T-helper 17 cell (primary cell): Measurements from ENCODE around the gene SDF2. TPM values are rescaled to one million over a fixed set of nuclear protein-coding genes. Genes with fewer than 3 reads are reported as not detected.

Experiments
- ATAC-seq: fragments of 150-1000 bp; cut with Tn5 transposase; 2 replicates; pipeline ENCODE4 v1.10.0; 2021; ENCODE audit warnings: mild to moderate bottlenecking, moderate library complexity
- DNase-seq, 3 donors: peaks; one replicate each; pipeline versions ENCODE4 v3.0.0 to v3.0.0-alpha.2; 2020 to 2021
- H3K9me3 ChIP-seq: one replicate; pipeline ENCODE4 v1.7.0; 2013; ENCODE audit warnings: low read length, mild to moderate bottlenecking; ENCODE audit not compliant: control insufficient read depth, poor library complexity, severe bottlenecking
- H3K27ac Mint-ChIP-seq: one replicate; pipeline ENCODE4 v1.8.0; 2022; ENCODE audit warnings: mild to moderate bottlenecking, moderate library complexity, mixed read lengths
- H3K27me3 Mint-ChIP-seq: one replicate; pipeline ENCODE4 v1.8.0; 2022; ENCODE audit warnings: mixed read lengths
- H3K36me3 Mint-ChIP-seq: one replicate; pipeline ENCODE4 v1.8.0; 2022; ENCODE audit warnings: low read depth, mixed read lengths
- H3K4me1 Mint-ChIP-seq: one replicate; pipeline ENCODE4 v1.8.0; 2022; ENCODE audit warnings: mild to moderate bottlenecking, mixed read lengths
- H3K4me3 Mint-ChIP-seq: one replicate; pipeline ENCODE4 v1.8.0; 2022; ENCODE audit warnings: mild to moderate bottlenecking, moderate library complexity, mixed read lengths
- total RNA-seq, 4 donors: library from RNA in 2 of 4; stranded (reverse) in 2 of 4; gene quantifications; one replicate each; pipeline ENCODE4 v1.2.3 and lab custom pipeline; 2022 to 2026

The SDF2 gene
- total RNA-seq, 2 donors from 2014 or later: 31.5 to 38.5 TPM

DNA sequence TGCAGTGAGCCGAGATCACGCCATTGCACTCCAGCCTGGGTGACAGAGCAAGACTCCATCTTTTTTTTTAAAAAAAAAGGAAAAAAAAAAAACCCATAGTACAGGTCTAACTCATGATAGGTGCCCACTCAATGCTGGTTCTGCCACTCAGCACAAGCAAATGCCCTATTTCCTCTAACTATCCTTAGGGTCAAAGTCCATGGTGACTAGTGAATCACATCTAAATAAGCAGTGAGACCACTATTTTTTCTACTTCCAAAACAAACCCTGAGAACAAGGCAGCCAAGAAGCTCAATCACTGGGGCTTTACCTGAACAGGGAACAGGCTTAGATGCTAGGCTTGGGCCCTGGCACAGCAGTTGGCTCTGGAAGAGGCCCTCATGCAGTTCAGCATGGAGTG is 20.1 kb downstream of the SDF2 start:
- no peaks in the 10 kb centered on the region for H3K9me3 ChIP-seq
- Mint-ChIP-seq H3K4me1 (peaks cover 36% of the 10 kb centered on the region), H3K27ac (no peak overlapping the region), H3K36me3 (peaks cover 8% of the 10 kb centered on the region), H3K4me3 (no peak overlapping the region), H3K27me3 (no peaks in the 10 kb centered on the region)
- no peak for DNase-seq
- no peak for ATAC-seq

DNA sequence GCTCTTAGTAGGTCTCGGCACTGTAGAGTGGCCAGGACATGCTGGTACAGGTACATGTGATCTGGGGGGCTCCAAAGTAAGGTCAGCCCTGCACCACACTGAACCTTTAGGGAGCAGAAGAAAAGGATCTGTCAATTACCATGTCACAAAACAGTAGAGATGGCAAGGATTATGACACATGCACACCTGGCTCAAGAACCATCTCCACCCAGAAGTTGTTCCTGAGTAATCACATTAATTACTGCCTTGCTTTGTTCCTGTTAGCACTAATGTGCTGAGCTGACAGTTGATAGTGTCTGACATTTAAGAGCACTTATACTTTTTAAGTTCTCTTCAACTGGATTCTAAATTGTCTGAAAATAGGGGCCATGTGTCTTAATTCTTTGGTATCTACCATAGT is 26.2 kb downstream of the SDF2 start:
- ATAC-seq: no peak
- peaks cover 16% of the 10 kb centered on the region for H3K36me3 Mint-ChIP-seq
- no peaks in the 10 kb centered on the region for H3K9me3 ChIP-seq
- H3K4me3 Mint-ChIP-seq: no peak overlapping the region
- no peak overlapping the region for H3K27ac Mint-ChIP-seq
- H3K4me1 Mint-ChIP-seq: peaks cover 17% of the 10 kb centered on the region
- no peak for DNase-seq
- H3K27me3 Mint-ChIP-seq: no peaks in the 10 kb centered on the region

DNA sequence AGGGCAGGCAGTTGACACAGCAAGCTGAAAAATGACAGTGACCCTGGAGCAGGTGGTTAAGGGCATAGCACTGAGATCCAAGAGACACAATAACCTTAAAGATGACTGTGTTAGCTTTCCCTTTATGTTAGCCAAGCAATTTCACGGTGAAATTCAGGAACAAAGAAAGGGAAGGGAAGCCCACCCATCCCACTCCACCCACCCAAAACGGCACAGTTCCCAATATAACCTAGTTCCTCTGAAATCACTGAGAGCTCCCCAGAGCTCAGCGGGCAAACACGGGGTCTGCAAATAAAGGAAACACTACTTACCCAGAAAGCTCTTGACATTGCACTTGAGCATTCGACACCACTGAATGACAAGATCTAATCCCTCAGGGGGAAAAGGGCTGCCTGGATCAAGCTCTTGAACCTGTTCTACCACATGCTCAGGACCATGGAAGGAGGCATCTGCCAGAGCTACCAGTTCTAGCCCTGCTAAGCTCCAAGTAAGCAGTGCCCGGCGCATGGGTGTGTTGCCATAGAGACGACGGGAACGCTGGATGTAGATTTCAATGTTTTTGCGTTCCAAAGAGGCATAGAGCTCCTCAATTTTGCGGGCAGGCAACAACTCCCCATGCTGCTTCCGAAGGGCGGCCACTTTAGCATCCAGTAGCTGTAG is 27.4 kb downstream of the SDF2 start:
- Mint-ChIP-seq H3K4me3 (no peak overlapping the region), H3K27ac (no peak overlapping the region), H3K36me3 (peaks cover 14% of the 10 kb centered on the region), H3K4me1 (peaks cover 15% of the 10 kb centered on the region), H3K27me3 (no peaks in the 10 kb centered on the region)
- no peak for DNase-seq
- no peaks in the 10 kb centered on the region for H3K9me3 ChIP-seq
- ATAC-seq: no peak

DNA sequence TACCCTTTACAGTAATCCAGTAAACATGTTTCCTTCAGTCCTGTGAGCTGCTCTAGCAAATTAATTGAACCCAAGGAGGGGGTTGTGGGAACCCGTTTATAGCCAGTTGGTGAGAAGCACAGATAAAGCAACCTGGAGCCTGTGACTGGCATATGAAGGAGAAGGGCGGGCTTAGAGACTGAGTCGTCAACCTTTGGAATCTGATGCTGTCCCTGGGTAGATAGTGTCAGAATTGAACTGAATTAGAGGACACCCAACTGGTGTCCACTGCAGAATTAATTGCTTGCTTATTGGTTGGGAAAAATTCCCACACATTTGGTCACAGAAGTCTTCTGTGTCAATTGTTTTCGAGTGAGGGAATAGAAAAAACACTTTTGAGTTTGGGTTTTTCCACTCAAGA is 34.9 kb downstream of the SDF2 start:
- peaks cover 18% of the 10 kb centered on the region for H3K4me1 Mint-ChIP-seq
- H3K36me3 Mint-ChIP-seq: peaks cover 21% of the 10 kb centered on the region
- DNase-seq (no peak), ATAC-seq (no peak)
- no peak overlapping the region for H3K4me3 Mint-ChIP-seq
- no peaks in the 10 kb centered on the region for H3K9me3 ChIP-seq
- H3K27ac Mint-ChIP-seq: no peak overlapping the region
- no peaks in the 10 kb centered on the region for H3K27me3 Mint-ChIP-seq

DNA sequence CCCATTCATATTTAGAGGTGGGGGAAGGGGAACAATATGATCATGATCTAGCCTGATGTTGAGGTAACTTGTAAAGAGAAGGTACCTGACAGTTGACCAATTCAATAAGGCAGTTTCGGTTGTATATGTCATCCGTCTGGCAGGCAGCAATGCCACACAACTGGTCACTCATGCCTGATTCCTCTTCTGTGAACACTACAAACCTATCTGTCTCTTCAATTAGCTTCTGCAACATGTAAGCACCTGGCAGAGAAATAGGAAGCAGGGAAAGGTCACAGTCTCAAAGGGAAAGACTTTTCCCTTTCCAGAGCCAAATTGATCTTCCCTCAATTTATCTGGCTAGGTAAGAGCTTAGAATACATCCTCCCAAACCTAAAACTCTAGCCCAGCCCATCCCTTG is 37.6 kb downstream of the SDF2 start:
- Mint-ChIP-seq H3K27me3 (no peaks in the 10 kb centered on the region), H3K27ac (peak overlapping the region; percentile 82), H3K4me3 (no peak overlapping the region), H3K4me1 (peaks cover 18% of the 10 kb centered on the region), H3K36me3 (peaks cover 24% of the 10 kb centered on the region)
- ATAC-seq (no peak), DNase-seq (no peak)
- no peaks in the 10 kb centered on the region for H3K9me3 ChIP-seq

DNA sequence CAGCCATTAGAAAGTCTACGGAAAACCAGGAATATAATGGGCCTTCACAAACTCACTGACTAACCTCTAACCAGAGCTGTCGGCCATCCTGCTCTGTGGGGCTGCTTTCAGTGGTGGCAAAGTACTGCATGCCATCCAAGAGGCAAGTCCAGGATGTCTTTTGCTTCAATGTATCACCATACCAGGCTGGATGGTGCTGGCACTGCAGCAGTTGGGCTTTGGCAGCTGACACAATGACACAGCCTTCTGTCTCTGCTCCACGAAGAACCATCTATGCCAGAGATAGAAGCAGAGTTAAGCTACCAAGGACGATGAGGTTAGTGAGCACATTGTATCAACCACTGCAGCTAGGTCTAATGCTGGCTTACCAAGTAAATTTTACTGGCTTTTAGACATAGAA is 38.0 kb downstream of the SDF2 start:
- Mint-ChIP-seq H3K27me3 (no peaks in the 10 kb centered on the region), H3K36me3 (peaks cover 24% of the 10 kb centered on the region), H3K27ac (no peak overlapping the region), H3K4me1 (peaks cover 18% of the 10 kb centered on the region), H3K4me3 (no peak overlapping the region)
- no peaks in the 10 kb centered on the region for H3K9me3 ChIP-seq
- ATAC-seq (no peak), DNase-seq (no peak)

DNA sequence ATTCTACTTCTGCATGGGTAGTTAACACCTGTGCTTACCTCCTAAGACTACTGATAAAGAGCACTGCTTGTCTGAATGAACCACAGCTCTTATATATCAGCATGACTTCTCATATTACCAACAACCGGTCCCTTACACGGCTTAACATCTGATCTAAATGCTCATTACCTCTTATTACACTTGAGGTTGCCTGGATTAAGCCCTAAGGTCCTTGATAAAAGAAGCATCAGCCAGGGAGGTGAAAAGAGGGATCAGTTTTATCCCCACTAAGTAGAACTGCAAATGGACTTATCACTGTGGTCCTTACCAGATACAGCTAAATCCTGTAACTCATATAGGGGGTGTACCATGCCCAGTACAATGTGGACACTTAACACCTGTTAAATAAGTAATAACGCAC is 39.5 kb downstream of the SDF2 start:
- H3K27me3 Mint-ChIP-seq: no peaks in the 10 kb centered on the region
- DNase-seq (no peak), ATAC-seq (no peak)
- H3K4me3 Mint-ChIP-seq: no peak overlapping the region
- no peak overlapping the region for H3K27ac Mint-ChIP-seq
- H3K4me1 Mint-ChIP-seq: peaks cover 15% of the 10 kb centered on the region
- H3K36me3 Mint-ChIP-seq: peaks cover 22% of the 10 kb centered on the region
- H3K9me3 ChIP-seq: no peaks in the 10 kb centered on the region

DNA sequence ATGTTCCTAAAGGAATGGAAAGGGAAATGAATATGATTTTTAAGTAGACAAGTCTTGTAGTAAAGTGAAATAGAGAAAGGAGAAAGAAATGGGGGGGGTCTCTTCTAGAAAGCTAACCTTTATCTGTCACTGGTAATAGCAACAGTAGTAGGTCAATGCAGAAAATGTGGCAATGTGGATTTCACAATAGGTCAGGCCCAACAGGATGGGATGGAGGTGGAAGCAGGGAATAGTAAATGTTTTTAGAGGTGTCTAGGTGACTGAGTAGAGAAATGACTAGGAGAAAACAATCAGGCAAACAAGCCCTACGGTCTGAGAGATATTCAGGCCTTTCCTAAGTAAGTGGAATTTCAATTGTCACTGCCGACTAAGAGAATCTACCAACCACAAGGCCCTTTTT is 41.7 kb downstream of the SDF2 start:
- Mint-ChIP-seq H3K27ac (no peak overlapping the region), H3K4me1 (peaks cover 8% of the 10 kb centered on the region), H3K36me3 (peaks cover 17% of the 10 kb centered on the region), H3K27me3 (no peaks in the 10 kb centered on the region), H3K4me3 (no peak overlapping the region)
- ATAC-seq (no peak), DNase-seq (no peak)
- no peaks in the 10 kb centered on the region for H3K9me3 ChIP-seq

DNA sequence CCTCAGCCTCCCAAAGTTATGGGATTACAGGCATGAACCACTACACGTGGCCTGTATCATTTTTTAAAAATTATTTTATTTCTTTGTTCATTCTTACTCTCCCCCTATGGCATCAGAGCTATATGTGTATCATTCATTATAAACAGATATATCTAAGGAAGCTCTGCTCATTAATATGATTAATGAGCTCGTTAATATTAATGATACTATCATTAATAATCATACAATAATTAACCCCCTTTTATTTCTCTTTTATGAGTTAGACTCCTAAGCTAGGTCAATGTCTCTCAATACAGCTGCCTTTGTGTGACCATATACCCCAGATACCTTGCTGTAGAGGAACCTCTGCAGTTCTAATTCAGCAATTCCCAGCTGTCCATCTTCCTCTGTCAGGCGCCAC is 43.2 kb downstream of the SDF2 start:
- H3K36me3 Mint-ChIP-seq: peaks cover 14% of the 10 kb centered on the region
- H3K4me1 Mint-ChIP-seq: peaks cover 9% of the 10 kb centered on the region
- no peaks in the 10 kb centered on the region for H3K27me3 Mint-ChIP-seq
- DNase-seq (no peak), ATAC-seq (no peak)
- H3K4me3 Mint-ChIP-seq: no peak overlapping the region
- no peaks in the 10 kb centered on the region for H3K9me3 ChIP-seq
- no peak overlapping the region for H3K27ac Mint-ChIP-seq

DNA sequence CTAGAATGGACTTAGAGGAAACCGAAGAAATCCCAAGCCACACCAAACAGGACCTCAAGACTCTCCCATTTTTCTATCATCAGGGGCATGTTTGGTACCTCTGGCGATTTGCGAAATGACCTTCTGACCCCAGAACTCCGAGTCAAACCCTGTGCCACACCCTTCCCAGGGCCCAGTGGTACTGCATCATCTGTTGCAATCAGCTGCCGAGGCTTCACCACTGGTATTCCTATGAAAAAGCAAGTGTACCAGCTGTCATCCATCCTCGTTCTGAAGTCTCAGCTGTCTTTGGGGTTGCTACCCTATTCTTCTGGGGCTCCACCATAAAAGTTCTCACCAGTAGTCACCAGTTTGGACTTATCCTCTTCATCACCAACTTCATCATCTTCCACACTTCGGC is 45.4 kb downstream of the SDF2 start:
- ATAC-seq: no peak
- Mint-ChIP-seq H3K36me3 (peaks cover 8% of the 10 kb centered on the region), H3K4me3 (no peak overlapping the region), H3K4me1 (peaks cover 9% of the 10 kb centered on the region), H3K27me3 (no peaks in the 10 kb centered on the region), H3K27ac (no peak overlapping the region)
- no peak for DNase-seq
- no peaks in the 10 kb centered on the region for H3K9me3 ChIP-seq

DNA sequence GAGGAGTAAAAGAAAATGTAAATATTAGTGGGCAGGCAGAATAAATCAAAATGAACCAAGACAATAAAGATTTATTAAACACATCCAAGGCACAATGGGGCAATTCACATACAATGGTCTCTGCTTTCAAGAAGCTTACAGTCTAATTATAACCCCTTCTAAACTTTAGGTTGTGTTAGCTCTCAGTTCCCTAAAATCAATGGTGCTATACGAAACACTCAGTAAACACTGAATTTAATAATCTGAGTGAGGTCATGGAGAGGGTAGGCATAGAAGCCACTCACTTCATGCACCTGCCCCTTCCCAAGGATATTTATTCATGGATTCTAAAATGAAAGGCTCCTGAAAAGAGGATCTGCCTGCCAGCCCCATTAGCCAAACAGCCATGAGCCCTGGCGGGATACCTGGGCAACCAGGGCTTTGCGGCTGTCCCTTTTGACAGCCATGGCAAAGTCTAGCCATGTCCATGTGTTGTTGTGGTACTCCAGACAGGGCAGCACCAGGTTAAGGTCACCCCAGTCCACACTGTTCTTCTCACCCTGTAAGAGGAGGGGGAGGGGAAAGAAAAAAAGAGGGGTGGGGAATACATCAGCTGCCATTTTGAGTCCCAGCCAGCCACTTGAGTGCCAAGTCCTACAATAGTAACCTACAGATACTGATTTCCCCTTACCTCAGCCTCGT is 46.3 kb downstream of the SDF2 start:
- Mint-ChIP-seq H3K4me3 (no peak overlapping the region), H3K27ac (no peak overlapping the region), H3K4me1 (peaks cover 11% of the 10 kb centered on the region), H3K36me3 (peaks cover 12% of the 10 kb centered on the region), H3K27me3 (no peaks in the 10 kb centered on the region)
- no peaks in the 10 kb centered on the region for H3K9me3 ChIP-seq
- ATAC-seq: no peak
- DNase-seq: no peak

DNA sequence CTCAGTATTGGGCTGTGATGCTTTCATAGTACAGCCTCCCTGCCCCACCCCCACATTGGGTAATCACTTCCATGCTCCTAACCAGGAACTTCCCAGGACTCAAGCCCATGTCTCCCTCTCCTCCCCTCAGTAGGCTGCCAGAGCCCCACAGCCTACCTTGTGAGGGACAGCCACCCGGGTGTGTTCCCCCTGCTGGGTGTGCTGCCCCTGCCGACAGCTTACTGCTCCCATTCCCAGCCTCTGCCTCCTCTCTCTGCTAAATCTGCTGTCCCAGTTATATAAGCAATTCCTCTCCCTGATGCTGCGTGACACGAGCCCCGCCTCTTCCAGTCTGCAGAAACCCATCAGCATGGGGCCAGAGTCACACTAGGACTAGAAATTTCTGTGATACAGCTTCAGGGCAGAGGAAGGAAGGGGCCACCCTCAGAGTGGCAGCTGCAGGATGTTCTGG is 47.8 kb downstream of the SDF2 start, which contains the start of gene RSKR:
RSKR (minus strand) TSS at position 255 of the 451 bp plus-strand sequence; CDS start at position 231, 24 bp downstream.
- Mint-ChIP-seq H3K4me3 (no peak within 1 kb of the TSS), H3K4me1 (peaks cover 12% of the 10 kb centered on the region), H3K27me3 (no peaks in the 10 kb centered on the region), H3K36me3 (peaks cover 14% of the 10 kb centered on the region), H3K27ac (peak within 1 kb of the TSS; percentile 63)
- no peak for ATAC-seq
- no peaks in the 10 kb centered on the region for H3K9me3 ChIP-seq
- no peak for DNase-seq

DNA sequence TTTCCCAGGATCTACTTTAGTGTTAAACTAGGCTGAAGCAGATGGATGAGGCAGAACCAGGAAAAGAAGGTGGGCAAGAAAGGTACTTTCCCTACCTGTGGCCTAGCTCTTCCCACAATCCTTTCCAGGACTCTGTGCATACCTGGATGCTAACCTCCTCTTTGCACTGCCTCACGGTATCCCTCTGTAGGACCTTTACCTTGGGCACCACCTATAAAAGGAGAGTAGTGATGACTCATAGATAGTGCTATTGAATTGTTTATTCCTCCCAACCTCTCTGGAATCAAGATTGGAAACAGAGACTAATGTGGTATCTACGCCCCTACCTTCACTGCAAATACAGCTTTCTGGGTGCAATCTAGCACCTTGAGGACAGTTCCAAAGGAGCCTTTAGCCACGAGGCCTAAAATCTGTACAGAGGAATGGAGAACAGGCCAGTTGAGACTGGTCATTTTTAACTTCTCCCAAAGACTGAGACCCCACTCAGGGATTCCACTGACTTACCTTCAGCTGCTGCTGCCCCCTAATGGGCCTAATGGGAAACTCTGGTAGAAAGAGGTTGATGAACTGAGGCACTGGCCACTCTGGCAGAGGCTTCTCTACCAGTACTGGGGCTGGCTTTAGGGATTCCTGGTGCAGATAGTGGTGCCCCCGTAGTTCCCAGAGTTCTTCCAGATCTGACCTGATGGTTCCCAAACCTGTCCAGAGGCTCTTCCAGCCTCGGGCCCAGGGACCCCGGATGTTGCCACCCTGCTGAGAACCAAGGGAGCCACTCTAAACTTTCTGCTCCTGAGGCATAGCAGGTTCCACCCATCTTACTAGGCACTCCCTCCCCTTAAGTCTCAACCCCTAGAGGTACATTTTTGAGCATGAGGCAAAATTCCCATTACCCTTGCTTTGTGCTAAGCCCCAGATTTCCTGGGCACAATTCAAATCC is 48.5 kb downstream of the SDF2 start:
- Mint-ChIP-seq H3K27me3 (no peaks in the 10 kb centered on the region), H3K4me3 (no peak overlapping the region), H3K27ac (peak overlapping the region; percentile 87), H3K36me3 (peaks cover 14% of the 10 kb centered on the region), H3K4me1 (peaks cover 12% of the 10 kb centered on the region)
- H3K9me3 ChIP-seq: no peaks in the 10 kb centered on the region
- peak; percentile 61 for ATAC-seq
- peak in 1 of 3 donors; percentile 21 for DNase-seq
